HCT116 (cell line): ENCODE measurements around the gene PRRX2.

Experiments used
- ATF3 ChIP-seq: IDR thresholded peaks from 2 replicates; pipeline ENCODE4 v1.6.1; 2012
- CEBPB ChIP-seq: IDR thresholded peaks from 2 replicates; pipeline ENCODE4 v1.6.1; 2012; ENCODE audit warnings: low read depth
- CTCF ChIP-seq, 3 experiments: fragments of 200-600 bp in 1 of 3; sonication (generic) in 1 of 3; IDR thresholded peaks in 2 of 3; conservative IDR thresholded peaks in 1 of 3; 2 replicates each; pipeline ENCODE4 v1.5.1; 2012 to 2017; ENCODE audit warnings: low read depth in 2 of 3, low read length in 2 of 3, antibody characterized with exemption in 1 of 3, borderline replicate concordance in 1 of 3, control low read depth in 1 of 3, mild to moderate bottlenecking in 1 of 3, mixed read lengths in 1 of 3, mixed run types in 1 of 3, moderate library complexity in 1 of 3; ENCODE audit not compliant: insufficient read depth in 1 of 3
- EGR1 ChIP-seq: IDR thresholded peaks from 2 replicates; pipeline ENCODE4 v1.6.1; 2012; ENCODE audit warnings: low read depth
- EZH2 ChIP-seq: fragments of 200-600 bp; sonication (generic); IDR thresholded peaks from 2 replicates; pipeline ENCODE4 v1.6.1; 2017; ENCODE audit warnings: antibody characterized with exemption, mixed run types
- EZH2phosphoT487 ChIP-seq: fragments of 200-600 bp; IDR thresholded peaks from 2 replicates; pipeline ENCODE4 v1.6.1; 2018; ENCODE audit warnings: antibody characterized with exemption, borderline replicate concordance
- POLR2A ChIP-seq: IDR thresholded peaks from 2 replicates; pipeline ENCODE4 v1.7.0; 2011; ENCODE audit warnings: borderline replicate concordance; ENCODE audit not compliant: insufficient read depth, insufficient read length; ENCODE audit errors: extremely low read depth
- POLR2AphosphoS5 ChIP-seq: IDR thresholded peaks from 2 replicates; pipeline ENCODE4 v1.6.1; 2011; ENCODE audit warnings: mild to moderate bottlenecking, low read depth, low read length, moderate library complexity
- RAD21 ChIP-seq: IDR thresholded peaks from 2 replicates; pipeline ENCODE4 v1.6.1; 2012; ENCODE audit warnings: low read depth, mild to moderate bottlenecking
- REST ChIP-seq: IDR thresholded peaks from 2 replicates; pipeline ENCODE4 v1.6.1; 2012; ENCODE audit warnings: low read depth
- SIN3A ChIP-seq: IDR thresholded peaks from 2 replicates; pipeline ENCODE4 v1.6.1; 2012; ENCODE audit warnings: low read depth
- SRF ChIP-seq: IDR thresholded peaks from 2 replicates; pipeline ENCODE4 v1.6.1; 2012; ENCODE audit warnings: low read depth
- ZFX ChIP-seq: fragments of 450-650 bp; IDR thresholded peaks from 2 replicates; pipeline ENCODE4 v1.6.1; 2017
- ZNF274 ChIP-seq: fragments of 200-500 bp; sonication (Bioruptor generic); IDR thresholded peaks from 2 replicates; pipeline ENCODE4 v1.6.1; 2014; ENCODE audit warnings: mild to moderate bottlenecking, low read depth, low read length, inconsistent platforms

GRCh38 chr9:129646654-129647053 lies 18.8 kb upstream of the PRRX2 start:
- no peak for TF ChIP-seq EZH2
- no peak for TF ChIP-seq REST
- no peak for TF ChIP-seq EGR1
- no peak for TF ChIP-seq POLR2AphosphoS5
- no peak for TF ChIP-seq EZH2phosphoT487
- TF ChIP-seq CTCF (IDR thresholded peaks at IDR 0.05 in 2 of 3, conservative IDR thresholded peaks at IDR 0.05 in 1 of 3; ENCODE audit: borderline replicate concordance in 1 of 3, insufficient read depth in 1 of 3, low read depth in 2 of 3, low read length in 2 of 3) = no peak
- no peak for TF ChIP-seq ATF3
- no peak for TF ChIP-seq SRF
- no peak for TF ChIP-seq RAD21
- TF ChIP-seq CEBPB = no peak
- TF ChIP-seq POLR2A = no peak
- no peak for TF ChIP-seq SIN3A
- TF ChIP-seq ZNF274 = no peak
- TF ChIP-seq ZFX = no peak
